IMR-90 (cell line): Measurements from ENCODE around the gene INTS3. TPM values are rescaled to one million over a fixed set of nuclear protein-coding genes. Genes with fewer than 3 reads are reported as not detected.

Experiments
- ATAC-seq: fragments of 200-7000 bp; cut with Tn5 transposase; 2 replicates; pipeline ENCODE4 v1.9.1; 2020; ENCODE audit warnings: low read depth, mild to moderate bottlenecking, moderate library complexity
- BruUV-seq: library from RNA; stranded (reverse); fragments of 400-500 nt; replicated peaks from 2 replicates; lab custom pipeline; 2021; lab: Mats Ljungman, UMichigan
- CTCF ChIA-PET: fragments of 300-600 bp; formaldehyde crosslinking; extraction: SDS; loops from one replicate; lab custom pipeline; 2021; ENCODE audit warnings: antibody characterized with exemption; lab: Yijun Ruan, JAX
- POLR2A ChIA-PET: fragments of 300-600 bp; sonication (Branson Sonifier 250); formaldehyde crosslinking; loops from one replicate; lab custom pipeline; 2022; ENCODE audit warnings: antibody characterized with exemption; ENCODE audit not compliant: unreplicated experiment; lab: Charles Lee
- DNase-seq: peaks from one replicate; pipeline ENCODE4 v3.0.0; 2013
- H2AFZ ChIP-seq: replicated peaks from 2 replicates; pipeline ENCODE3; 2013; ENCODE audit warnings: low read length, mild to moderate bottlenecking; ENCODE audit not compliant: poor library complexity
- H2AK5ac ChIP-seq: 2 replicates; pipeline ENCODE4 v1.6.1; 2013; ENCODE audit warnings: low read depth, low read length, inconsistent platforms
- H2AK9ac ChIP-seq: replicated peaks from 2 replicates; pipeline ENCODE3; 2013; ENCODE audit warnings: mild to moderate bottlenecking, low read depth, low read length, moderate library complexity; ENCODE audit not compliant: poor library complexity
- H2BK120ac ChIP-seq: 2 replicates; pipeline ENCODE4 v1.6.1; 2013; ENCODE audit warnings: low read depth, low read length, inconsistent platforms
- H2BK15ac ChIP-seq: 3 replicates; pipeline ENCODE4 v1.6.1; 2013; ENCODE audit warnings: low read depth, low read length, inconsistent platforms
- H2BK20ac ChIP-seq: 2 replicates; pipeline ENCODE4 v1.6.1; 2013; ENCODE audit warnings: low read depth, mild to moderate bottlenecking, inconsistent platforms, low read length, moderate library complexity
- H2BK5ac ChIP-seq: 2 replicates; pipeline ENCODE4 v1.6.1; 2013; ENCODE audit warnings: mild to moderate bottlenecking, low read depth, low read length, inconsistent platforms; ENCODE audit not compliant: poor library complexity, severe bottlenecking
- H3K14ac ChIP-seq: replicated peaks from 2 replicates; pipeline ENCODE4 v1.6.1; 2013; ENCODE audit warnings: low read depth, low read length, inconsistent platforms
- H3K18ac ChIP-seq: 2 replicates; pipeline ENCODE4 v1.6.1; 2013; ENCODE audit warnings: low read depth, low read length, control low read depth
- H3K23ac ChIP-seq: 2 replicates; pipeline ENCODE4 v1.6.1; 2013; ENCODE audit warnings: low read depth, low read length, inconsistent platforms
- H3K27ac ChIP-seq: 2 replicates; pipeline ENCODE4 v1.5.1; 2013; ENCODE audit warnings: mild to moderate bottlenecking, control low read depth, low read length; ENCODE audit not compliant: insufficient read depth
- H3K27me3 ChIP-seq: 2 replicates; pipeline ENCODE4 v1.6.1; 2013; ENCODE audit warnings: low read length; ENCODE audit not compliant: control insufficient read depth, insufficient read depth
- H3K36me3 ChIP-seq: 2 replicates; pipeline ENCODE4 v1.6.1; 2013; ENCODE audit warnings: low read length, mixed read lengths; ENCODE audit not compliant: control insufficient read depth, insufficient read depth
- H3K4ac ChIP-seq: 2 replicates; pipeline ENCODE4 v1.6.1; 2013; ENCODE audit warnings: low read depth, low read length, inconsistent platforms
- H3K4me1 ChIP-seq: 2 replicates; pipeline ENCODE4 v1.6.1; 2013; ENCODE audit warnings: low read length, mixed read lengths; ENCODE audit not compliant: control insufficient read depth, insufficient read depth
- H3K4me2 ChIP-seq: 2 replicates; pipeline ENCODE4 v1.6.1; 2013; ENCODE audit warnings: low read depth, mild to moderate bottlenecking, control low read depth, low read length, moderate library complexity
- H3K4me3 ChIP-seq: 2 replicates; pipeline ENCODE4 v1.5.1; 2013; ENCODE audit warnings: low read depth, mild to moderate bottlenecking, control low read depth, low read length, moderate library complexity; ENCODE audit not compliant: insufficient read depth
- H3K56ac ChIP-seq: 2 replicates; pipeline ENCODE4 v1.6.1; 2013; ENCODE audit warnings: low read length, inconsistent platforms; ENCODE audit not compliant: insufficient read depth; ENCODE audit errors: extremely low read depth
- H3K79me1 ChIP-seq, 2 experiments: 2 replicates each; pipeline ENCODE4 v1.6.1; 2013; ENCODE audit warnings: low read length in 2 of 2, inconsistent platforms in 1 of 2, low read depth in 1 of 2
- H3K9ac ChIP-seq: 2 replicates; pipeline ENCODE4 v1.6.1; 2013; ENCODE audit warnings: low read depth, low read length, control low read depth
- H3K9me1 ChIP-seq: 2 replicates; pipeline ENCODE4 v1.6.1; 2013; ENCODE audit warnings: low read length, inconsistent platforms; ENCODE audit not compliant: insufficient read depth
- H3K9me3 ChIP-seq: 2 replicates; pipeline ENCODE4 v1.6.1; 2013; ENCODE audit warnings: low read length; ENCODE audit not compliant: control insufficient read depth, insufficient read depth
- H4K20me1 ChIP-seq: 2 replicates; pipeline ENCODE4 v1.6.1; 2013; ENCODE audit warnings: low read length, inconsistent platforms; ENCODE audit not compliant: insufficient read depth
- H4K5ac ChIP-seq: 2 replicates; pipeline ENCODE4 v1.6.1; 2013; ENCODE audit warnings: mild to moderate bottlenecking, low read depth, low read length, control low read depth
- H4K8ac ChIP-seq, 2 experiments: 2 replicates each; pipeline ENCODE4 v1.6.1; 2013; ENCODE audit warnings: low read depth in 2 of 2, low read length in 2 of 2, control low read depth in 1 of 2, inconsistent platforms in 1 of 2
- H4K91ac ChIP-seq: 2 replicates; pipeline ENCODE4 v1.6.1; 2013; ENCODE audit warnings: low read depth, low read length, inconsistent platforms; ENCODE audit not compliant: insufficient read depth
- BHLHE40 ChIP-seq: fragments of 150-350 bp; IDR thresholded peaks from 2 replicates; pipeline ENCODE4 v1.6.1; 2016; ENCODE audit warnings: mild to moderate bottlenecking, low read depth, low read length
- CEBPB ChIP-seq: IDR thresholded peaks from 2 replicates; pipeline ENCODE4 v1.6.1; 2012; ENCODE audit warnings: low read depth, low read length, improper control_type of control experiment
- CHD1 ChIP-seq: IDR thresholded peaks from 2 replicates; pipeline ENCODE4 v1.6.1; 2012; ENCODE audit warnings: low read depth, low read length, improper control_type of control experiment
- CTCF ChIP-seq: conservative IDR thresholded peaks from 2 replicates; pipeline ENCODE4 v1.5.1; 2012; ENCODE audit warnings: mild to moderate bottlenecking, low read depth, low read length, improper control_type of control experiment
- ELK1 ChIP-seq: fragments of 150-350 bp; IDR thresholded peaks from 2 replicates; pipeline ENCODE4 v1.6.1; 2016; ENCODE audit warnings: low read depth, mild to moderate bottlenecking, low read length, moderate library complexity, borderline replicate concordance
- FOS ChIP-seq: fragments of 150-350 bp; IDR thresholded peaks from 2 replicates; pipeline ENCODE4 v1.6.1; 2016; ENCODE audit warnings: low read depth, low read length
- MAFK ChIP-seq: IDR thresholded peaks from 2 replicates; pipeline ENCODE4 v1.6.1; 2012; ENCODE audit warnings: low read depth, low read length, improper control_type of control experiment
- MAZ ChIP-seq: IDR thresholded peaks from 2 replicates; pipeline ENCODE4 v1.6.1; 2012; ENCODE audit warnings: low read depth, mild to moderate bottlenecking, low read length, improper control_type of control experiment, moderate library complexity, borderline replicate concordance
- MXI1 ChIP-seq: IDR thresholded peaks from 2 replicates; pipeline ENCODE4 v1.6.1; 2012; ENCODE audit warnings: low read depth, mild to moderate bottlenecking, low read length, moderate library complexity, borderline replicate concordance
- NFE2L2 ChIP-seq: fragments of 150-350 bp; IDR thresholded peaks from 2 replicates; pipeline ENCODE4 v1.6.1; 2016; ENCODE audit warnings: low read depth, mild to moderate bottlenecking, low read length
- POLR2A ChIP-seq: IDR thresholded peaks from 2 replicates; pipeline ENCODE4 v1.6.1; 2012; ENCODE audit warnings: mild to moderate bottlenecking, low read depth, low read length
- RAD21 ChIP-seq: IDR thresholded peaks from 2 replicates; pipeline ENCODE4 v1.6.1; 2012; ENCODE audit warnings: low read length, improper control_type of control experiment
- RCOR1 ChIP-seq: IDR thresholded peaks from 2 replicates; pipeline ENCODE4 v1.6.1; 2012; ENCODE audit warnings: mild to moderate bottlenecking, low read length, improper control_type of control experiment; ENCODE audit not compliant: insufficient replicate concordance
- RFX5 ChIP-seq: IDR thresholded peaks from 2 replicates; pipeline ENCODE4 v1.8.0; 2012; ENCODE audit warnings: low read depth, mild to moderate bottlenecking, low read length, moderate library complexity
- SMC3 ChIP-seq: fragments of 150-350 bp; IDR thresholded peaks from 2 replicates; pipeline ENCODE4 v1.6.1; 2016; ENCODE audit warnings: low read depth, mild to moderate bottlenecking, antibody characterized with exemption, low read length, moderate library complexity
- USF2 ChIP-seq: fragments of 150-350 bp; IDR thresholded peaks from 2 replicates; pipeline ENCODE4 v1.6.1; 2017; ENCODE audit warnings: mild to moderate bottlenecking, antibody characterized with exemption, low read length, low read depth
- WGBS, 2 experiments: methylation state at CpG; one replicate each; pipeline versions ENCODE4 v1.1.5 to v1.1.7; 2013; ENCODE audit warnings: missing lambda C conversion rate in 2 of 2; ENCODE audit not compliant: insufficient read length in 1 of 2; ENCODE audit errors: extremely low coverage in 2 of 2; 5-methylcytosine and 5-hydroxymethylcytosine counted together
- dilution Hi-C: fragments of 300-500 bp; cut with HindIII; formaldehyde crosslinking; loops from one replicate; pipeline ENCODE4 v1.14.3; 2018; ENCODE audit warnings: low sequenced_read_pairs; ENCODE audit not compliant: unreplicated experiment
- in situ Hi-C: fragments of 300-500 bp; cut with MboI; formaldehyde crosslinking; loops from 3 replicates; pipeline ENCODE4 v1.14.3; 2019; ENCODE audit warnings: low sequenced_read_pairs, inconsistent platforms, mixed read lengths
- intact Hi-C: fragments of 100-400 bp; cut with micrococcal nuclease; formaldehyde crosslinking; loops from 2 replicates; pipeline ENCODE4 v1.10.0; 2022
- polyA plus RNA-seq, 3 experiments: library from polyadenylated mRNA; depleted of rRNA; stranded (reverse); fragments of >200 nt; gene quantifications; 2 replicates each; pipeline ENCODE4 v1.2.3, GENCODE V29; 2012; ENCODE audit warnings: low replicate concordance in 1 of 3
- total RNA-seq: library from RNA; depleted of rRNA; stranded (reverse); fragments of >200 nt; gene quantifications from 2 replicates; pipeline ENCODE4 v1.2.3, GENCODE V29; 2012

Gene INTS3
- total and polyA plus RNA-seq, 2 of the 4 experiments (the other 2 are of a cell fraction) = 33.5 to 59.4 TPM

- Histone ChIP-seq H3K9me1 (no peaks in the 10 kb centered on the region), H2BK20ac (no peak overlapping the region), H3K9me3 (no peaks in the 10 kb centered on the region), H3K79me1 (no peaks in the 10 kb centered on the region; a peak in 2 of 4 replicates), H3K14ac (no peak overlapping the region), H2AK9ac (no peak overlapping the region), H3K4me2 (no peak overlapping the region), H2AFZ (no peak overlapping the region), H3K4ac (no peak overlapping the region), H4K20me1 (no peaks in the 10 kb centered on the region), H3K56ac (no peak overlapping the region), H2BK5ac (no peak overlapping the region), H2AK5ac (no peak overlapping the region), H3K4me1 (peaks cover 2% of the 10 kb centered on the region), H3K4me3 (no peak overlapping the region), H2BK120ac (no peak overlapping the region), H4K5ac (no peak overlapping the region), H3K36me3 (peaks cover 49% of the 10 kb centered on the region), H4K91ac (no peak overlapping the region), H3K9ac (no peak overlapping the region), H3K23ac (no peak overlapping the region), H3K18ac (no peak overlapping the region), H4K8ac (no peak overlapping the region), H3K27ac (no peak overlapping the region), H2BK15ac (no peak overlapping the region), H3K27me3 (no peaks in the 10 kb centered on the region)
- no TSS peak for BruUV-seq
- CTCF ChIA-PET = interaction anchor here (0.9 kb wide), 1 partner anchor 13 kb away, joined by 3 read pairs; no protein-coding TSS in a partner anchor
- TF ChIP-seq MAZ = no peak
- no peak for TF ChIP-seq MXI1
- no peak for TF ChIP-seq RFX5
- TF ChIP-seq NFE2L2 = no peak
- no peak for TF ChIP-seq BHLHE40
- no peak for TF ChIP-seq POLR2A
- TF ChIP-seq ELK1 = no peak
- TF ChIP-seq CTCF = no peak
- no peak for TF ChIP-seq RAD21
- no peak for TF ChIP-seq FOS
- TF ChIP-seq USF2 = no peak
- TF ChIP-seq CEBPB = no peak
- no peak for TF ChIP-seq RCOR1
- TF ChIP-seq CHD1 = no peak
- TF ChIP-seq SMC3 = no peak
- no peak for TF ChIP-seq MAFK
- ATAC-seq (no peak), DNase-seq (no peak)
- dilution Hi-C loops = no loop called here
- in situ Hi-C loops = no loop called here
- intact Hi-C loops = no loop called here
- WGBS, 2 experiments = 94% methylated on average over 2 of the region's 2 CpGs; no CpG with 5 or more reads in 1 of the 2 experiments
- POLR2A ChIA-PET = no interaction called here
Observed at GRCh38 chr1:153754266-153754665, 26.4 kb downstream of the INTS3 start.
